Cardiac muscle cell (in vitro differentiated cells and primary cell): ENCODE data around the gene NBAS. TPM values are rescaled to one million over a fixed set of nuclear protein-coding genes. Genes with fewer than 3 reads are reported as not detected.

Experiments used
- DNase-seq, 2 donors: peaks; one replicate each; pipeline versions ENCODE4 v3.0.0 to v3.0.0-alpha.2; 2010 to 2017; ENCODE audit warnings: low read depth in 1 of 2, low spot score in 1 of 2
- H3K27ac ChIP-seq: fragments of 200-600 bp; sonication (generic); 2 replicates; pipeline ENCODE4 v1.5.1; 2016
- H3K27me3 ChIP-seq: fragments of 200-600 bp; sonication (generic); 2 replicates; pipeline ENCODE4 v1.6.0; 2016; ENCODE audit warnings: control low read depth
- H3K36me3 ChIP-seq: fragments of 200-600 bp; sonication (generic); 2 replicates; pipeline ENCODE4 v1.5.1; 2016; ENCODE audit warnings: control low read depth
- H3K4me1 ChIP-seq: fragments of 200-600 bp; sonication (generic); 2 replicates; pipeline ENCODE4 v1.8.1; 2017; ENCODE audit warnings: low read depth, mild to moderate bottlenecking, mixed run types
- H3K4me3 ChIP-seq: fragments of 200-600 bp; sonication (generic); 2 replicates; pipeline ENCODE4 v1.5.1; 2016; ENCODE audit warnings: mild to moderate bottlenecking
- H3K9me3 ChIP-seq: fragments of 200-600 bp; sonication (generic); 2 replicates; pipeline ENCODE4 v1.5.1; 2017; ENCODE audit warnings: low read depth, mild to moderate bottlenecking, control low read depth
- CTCF ChIP-seq: IDR thresholded peaks from 2 replicates; pipeline ENCODE4 v1.5.1; 2012; ENCODE audit warnings: low read depth, mild to moderate bottlenecking, low read length
- polyA plus RNA-seq: library from polyadenylated mRNA; unstranded; fragments of >200 nt; fragmentation: Nextera tagmentation; extraction: Ambion mirVana; gene quantifications from 2 replicates; pipeline ENCODE4 v1.2.1, GENCODE V29; 2016
- total RNA-seq: library from RNA; depleted of rRNA; stranded (reverse); fragments of >200 nt; gene quantifications from 2 replicates; pipeline ENCODE4 v1.2.3, GENCODE V29; 2016

The NBAS gene
- total and polyA plus RNA-seq, 2 experiments from 2014 or later, result 32.4 to 74.8 TPM

GRCh38 chr2:15163326-15163725, 397.8 kb downstream of the NBAS start:
- Histone ChIP-seq H3K4me1 (peaks cover 10% of the 10 kb centered on the region), H3K27me3 (no peaks in the 10 kb centered on the region), H3K36me3 (no peaks in the 10 kb centered on the region), H3K9me3 (no peaks in the 10 kb centered on the region), H3K27ac (no peak overlapping the region), H3K4me3 (no peak overlapping the region)
- DNase-seq, result no peak
- TF ChIP-seq CTCF, result no peak

- H3K4me1 ChIP-seq, result peaks cover 14% of the 10 kb centered on the region
- no peak overlapping the region for H3K27ac ChIP-seq
- H3K4me3 ChIP-seq, result no peak overlapping the region
- H3K36me3 ChIP-seq, result no peaks in the 10 kb centered on the region
- H3K27me3 ChIP-seq, result no peaks in the 10 kb centered on the region
- H3K9me3 ChIP-seq, result no peaks in the 10 kb centered on the region
- DNase-seq, result no peak
- no peak for TF ChIP-seq CTCF
Observed at GRCh38 chr2:15162620-15163019, 398.5 kb downstream of the NBAS start.

- Histone ChIP-seq H3K4me1 (peaks cover 14% of the 10 kb centered on the region), H3K27ac (no peak overlapping the region), H3K27me3 (no peaks in the 10 kb centered on the region), H3K9me3 (no peaks in the 10 kb centered on the region), H3K36me3 (no peaks in the 10 kb centered on the region), H3K4me3 (no peak overlapping the region)
- no peak for TF ChIP-seq CTCF
- no peak for DNase-seq
Observed at GRCh38 chr2:15160201-15160991, 400.7 kb downstream of the NBAS start.

GRCh38 chr2:15159751-15160177, 401.4 kb downstream of the NBAS start:
- H3K27me3 ChIP-seq, result no peaks in the 10 kb centered on the region
- no peak overlapping the region for H3K4me3 ChIP-seq
- TF ChIP-seq CTCF, result peak; percentile 68
- no peak overlapping the region for H3K27ac ChIP-seq
- no peaks in the 10 kb centered on the region for H3K9me3 ChIP-seq
- DNase-seq, result peak; percentile 36 to 64
- H3K4me1 ChIP-seq, result peaks cover 14% of the 10 kb centered on the region
- H3K36me3 ChIP-seq, result no peaks in the 10 kb centered on the region

- TF ChIP-seq CTCF, result no peak
- peaks cover 14% of the 10 kb centered on the region for H3K4me1 ChIP-seq
- no peaks in the 10 kb centered on the region for H3K27me3 ChIP-seq
- no peaks in the 10 kb centered on the region for H3K36me3 ChIP-seq
- no peaks in the 10 kb centered on the region for H3K9me3 ChIP-seq
- no peak overlapping the region for H3K27ac ChIP-seq
- no peak for DNase-seq
- H3K4me3 ChIP-seq, result no peak overlapping the region
Observed at GRCh38 chr2:15159206-15159605, 401.9 kb downstream of the NBAS start.
